Measurements from ENCODE around the gene PRSS2.

Gene PRSS2

GRCh38 chr7:142787783-142788182, 17.0 kb downstream of the PRSS2 start:
- no peak for DNase-seq

- DNase-seq = no peak
Observed at GRCh38 chr7:142788303-142789289, 17.8 kb downstream of the PRSS2 start.

DNA sequence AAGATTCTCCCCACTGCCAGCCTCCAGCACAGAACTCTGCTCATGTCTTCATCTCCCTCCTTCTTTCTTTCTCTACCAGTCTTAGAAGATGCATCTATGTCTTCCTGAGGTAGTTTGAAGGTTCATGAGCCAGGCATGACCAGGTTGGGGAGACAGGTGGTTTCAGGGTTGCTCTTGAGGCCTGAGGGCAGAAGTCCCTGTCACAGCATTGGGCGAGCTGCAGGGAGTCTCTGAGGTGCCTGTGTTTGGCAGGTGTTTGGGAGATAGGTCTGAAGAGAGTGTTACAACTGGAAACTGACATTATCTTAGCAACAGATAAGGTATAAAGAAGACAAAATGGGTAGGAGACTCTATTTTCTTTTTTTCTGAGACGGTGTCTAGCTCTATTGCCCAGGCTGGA, 18.7 kb downstream of the PRSS2 start:
- DNase-seq = no peak

DNA sequence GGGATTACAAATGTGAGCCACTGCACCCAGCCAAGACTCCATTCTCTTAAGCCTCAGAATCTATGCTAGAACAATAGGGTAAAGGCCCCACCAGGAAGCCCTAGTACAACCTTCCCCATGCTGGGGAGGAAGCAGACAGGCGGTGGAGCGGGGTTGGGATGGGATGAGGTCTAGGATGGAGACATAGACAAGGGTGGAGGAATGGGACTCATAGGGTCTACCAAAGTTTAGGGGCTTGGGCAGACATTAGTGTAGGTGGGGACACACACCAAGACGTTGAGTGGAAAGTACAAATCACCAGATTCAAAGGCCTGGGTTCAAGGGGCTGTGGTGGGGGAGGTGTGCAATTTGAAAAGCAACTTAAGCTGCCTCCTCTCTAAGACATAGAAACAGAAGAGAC, 19.3 kb downstream of the PRSS2 start:
- DNase-seq = no peak

- no peak for DNase-seq
Observed at GRCh38 chr7:142790555-142790954, 19.8 kb downstream of the PRSS2 start.

DNA sequence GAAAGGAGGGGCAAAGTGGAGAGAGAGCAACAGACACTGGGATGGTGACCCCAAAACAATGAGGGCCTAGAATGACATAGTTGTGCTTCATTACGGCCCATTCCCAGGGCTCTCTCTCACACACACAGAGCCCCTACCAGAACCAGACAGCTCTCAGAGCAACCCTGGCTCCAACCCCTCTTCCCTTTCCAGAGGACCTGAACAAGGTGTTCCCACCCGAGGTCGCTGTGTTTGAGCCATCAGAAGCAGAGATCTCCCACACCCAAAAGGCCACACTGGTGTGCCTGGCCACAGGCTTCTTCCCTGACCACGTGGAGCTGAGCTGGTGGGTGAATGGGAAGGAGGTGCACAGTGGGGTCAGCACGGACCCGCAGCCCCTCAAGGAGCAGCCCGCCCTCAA, 20.7 kb downstream of the PRSS2 start:
- DNase-seq = no peak

GRCh38 chr7:142792129-142792528, 21.4 kb downstream of the PRSS2 start:
- DNase-seq = no peak

DNA sequence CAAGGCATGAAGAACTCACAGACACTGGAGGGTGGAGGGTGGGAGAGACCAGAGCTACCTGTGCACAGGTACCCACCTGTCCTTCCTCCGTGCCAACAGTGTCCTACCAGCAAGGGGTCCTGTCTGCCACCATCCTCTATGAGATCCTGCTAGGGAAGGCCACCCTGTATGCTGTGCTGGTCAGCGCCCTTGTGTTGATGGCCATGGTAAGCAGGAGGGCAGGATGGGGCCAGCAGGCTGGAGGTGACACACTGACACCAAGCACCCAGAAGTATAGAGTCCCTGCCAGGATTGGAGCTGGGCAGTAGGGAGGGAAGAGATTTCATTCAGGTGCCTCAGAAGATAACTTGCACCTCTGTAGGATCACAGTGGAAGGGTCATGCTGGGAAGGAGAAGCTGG, 21.8 kb downstream of the PRSS2 start:
- DNase-seq = no peak

DNA sequence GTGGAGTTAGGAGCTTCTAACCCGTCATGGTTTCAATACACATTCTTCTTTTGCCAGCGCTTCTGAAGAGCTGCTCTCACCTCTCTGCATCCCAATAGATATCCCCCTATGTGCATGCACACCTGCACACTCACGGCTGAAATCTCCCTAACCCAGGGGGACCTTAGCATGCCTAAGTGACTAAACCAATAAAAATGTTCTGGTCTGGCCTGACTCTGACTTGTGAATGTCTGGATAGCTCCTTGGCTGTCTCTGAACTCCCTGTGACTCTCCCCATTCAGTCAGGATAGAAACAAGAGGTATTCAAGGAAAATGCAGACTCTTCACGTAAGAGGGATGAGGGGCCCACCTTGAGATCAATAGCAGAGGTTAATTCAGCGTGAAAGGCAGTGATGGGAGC, 22.4 kb downstream of the PRSS2 start:
- no peak for DNase-seq

DNA sequence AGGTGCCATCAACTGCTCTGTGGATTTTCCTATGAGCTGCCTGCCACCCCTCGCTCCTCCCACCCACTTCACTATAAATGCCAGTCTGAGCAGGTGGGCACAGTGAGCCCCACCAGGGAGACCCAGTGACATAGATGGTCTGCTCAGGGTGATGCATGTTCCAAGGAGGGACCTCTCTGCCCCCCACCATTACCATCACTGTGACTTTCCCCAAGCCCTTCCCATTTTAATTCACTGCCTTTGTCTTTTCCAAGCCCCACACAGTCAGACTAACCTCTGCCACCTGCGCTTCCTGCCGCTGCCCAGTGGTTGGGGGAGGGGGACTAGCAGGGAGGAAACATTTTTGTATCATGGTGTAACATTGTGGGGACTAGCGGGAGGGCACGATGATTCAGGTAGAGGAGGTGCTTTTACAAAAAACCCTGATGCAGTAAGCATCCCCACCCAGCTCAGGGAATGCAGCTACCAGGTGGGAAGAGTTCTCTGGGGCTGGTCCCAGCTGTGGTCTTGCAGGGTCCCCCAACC, 24.6 kb downstream of the PRSS2 start:
- DNase-seq = no peak

GRCh38 chr7:142796001-142796500, 25.3 kb downstream of the PRSS2 start:
- DNase-seq = no peak

- no peak for DNase-seq
Observed at GRCh38 chr7:142796501-142797390, 26.0 kb downstream of the PRSS2 start.

- DNase-seq = no peak
Observed at GRCh38 chr7:142797391-142798377, 26.9 kb downstream of the PRSS2 start.

DNA sequence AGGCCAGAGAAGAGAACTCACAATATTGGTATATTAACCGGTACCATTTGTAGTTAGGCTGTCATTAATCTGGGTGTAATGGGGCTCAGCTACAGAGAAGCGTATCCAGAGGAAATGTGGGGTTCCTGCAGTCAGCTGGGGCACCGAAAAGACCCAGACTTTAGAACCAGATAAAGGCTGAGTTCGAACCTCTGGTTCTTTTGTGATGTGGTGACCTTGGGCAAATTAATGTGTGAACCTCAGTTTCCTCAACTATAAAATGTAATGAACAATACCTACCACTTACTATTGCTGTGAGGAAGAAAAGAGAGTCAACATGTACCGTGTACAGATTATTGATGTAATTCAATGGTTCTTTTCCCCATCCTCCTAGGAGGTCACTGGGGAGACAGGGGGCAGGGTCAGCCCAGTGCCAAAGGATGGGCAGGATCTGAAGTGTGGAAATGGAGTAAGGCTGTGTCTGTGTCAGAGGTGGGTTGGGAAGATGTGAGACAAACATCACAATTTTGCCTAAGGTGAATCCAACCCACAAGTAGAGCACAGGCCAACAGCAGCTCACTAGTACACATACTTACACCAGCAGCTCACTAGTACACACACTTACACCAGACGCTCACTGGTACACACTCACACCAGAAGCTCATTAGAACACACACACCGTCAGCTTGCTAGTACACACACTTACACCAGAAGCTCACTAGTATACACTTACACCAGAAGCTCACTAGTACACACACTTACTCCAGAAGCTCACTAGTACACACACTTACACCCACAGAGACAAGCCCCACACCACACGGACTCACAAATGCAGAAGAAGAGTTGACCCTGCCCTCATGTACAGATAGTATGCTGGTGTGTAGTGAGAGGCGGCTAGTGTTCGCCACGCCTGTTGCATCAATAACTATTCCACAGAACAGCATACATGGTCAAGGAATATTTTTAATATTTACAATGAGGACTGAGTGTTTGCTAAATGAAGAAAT, 28.0 kb downstream of the PRSS2 start:
- DNase-seq = no peak

DNA sequence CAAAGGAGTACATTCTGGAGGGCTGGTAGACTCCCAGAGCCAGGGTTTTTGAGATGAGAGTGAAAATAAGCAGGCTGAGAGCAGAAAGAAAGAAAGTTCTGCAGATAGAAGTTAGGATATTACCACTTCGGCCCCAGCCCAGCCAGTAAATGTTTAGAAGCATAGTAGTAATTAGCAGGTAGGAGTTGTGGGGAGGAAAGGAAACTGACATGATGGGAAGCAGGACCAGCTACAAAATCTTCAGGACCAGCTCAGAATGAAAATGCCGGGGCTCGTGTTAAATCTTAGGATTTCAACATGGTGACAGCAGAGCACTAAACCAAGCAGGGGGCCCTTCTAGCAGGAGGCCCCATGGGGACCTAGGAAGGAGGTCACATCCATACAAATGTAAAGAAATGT, 28.7 kb downstream of the PRSS2 start:
- DNase-seq = no peak

GRCh38 chr7:142800088-142800487, 29.3 kb downstream of the PRSS2 start:
- DNase-seq = no peak

GRCh38 chr7:142800699-142801260, 30.0 kb downstream of the PRSS2 start:
- no peak for DNase-seq

DNA sequence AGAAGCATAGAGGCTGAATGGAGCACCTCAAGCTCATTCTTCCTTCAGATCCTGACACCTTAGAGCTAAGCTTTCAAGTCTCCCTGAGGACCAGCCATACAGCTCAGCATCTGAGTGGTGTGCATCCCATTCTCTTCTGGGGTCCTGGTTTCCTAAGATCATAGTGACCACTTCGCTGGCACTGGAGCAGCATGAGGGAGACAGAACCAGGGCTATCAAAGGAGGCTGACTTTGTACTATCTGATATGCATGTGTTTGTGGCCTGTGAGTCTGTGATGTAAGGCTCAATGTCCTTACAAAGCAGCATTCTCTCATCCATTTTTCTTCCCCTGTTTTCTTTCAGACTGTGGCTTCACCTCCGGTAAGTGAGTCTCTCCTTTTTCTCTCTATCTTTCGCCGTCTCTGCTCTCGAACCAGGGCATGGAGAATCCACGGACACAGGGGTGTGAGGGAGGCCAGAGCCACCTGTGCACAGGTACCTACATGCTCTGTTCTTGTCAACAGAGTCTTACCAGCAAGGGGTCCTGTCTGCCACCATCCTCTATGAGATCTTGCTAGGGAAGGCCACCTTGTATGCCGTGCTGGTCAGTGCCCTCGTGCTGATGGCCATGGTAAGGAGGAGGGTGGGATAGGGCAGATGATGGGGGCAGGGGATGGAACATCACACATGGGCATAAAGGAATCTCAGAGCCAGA, 31.0 kb downstream of the PRSS2 start:
- no peak for DNase-seq

- DNase-seq = no peak
Observed at GRCh38 chr7:142802301-142802700, 31.5 kb downstream of the PRSS2 start.

DNA sequence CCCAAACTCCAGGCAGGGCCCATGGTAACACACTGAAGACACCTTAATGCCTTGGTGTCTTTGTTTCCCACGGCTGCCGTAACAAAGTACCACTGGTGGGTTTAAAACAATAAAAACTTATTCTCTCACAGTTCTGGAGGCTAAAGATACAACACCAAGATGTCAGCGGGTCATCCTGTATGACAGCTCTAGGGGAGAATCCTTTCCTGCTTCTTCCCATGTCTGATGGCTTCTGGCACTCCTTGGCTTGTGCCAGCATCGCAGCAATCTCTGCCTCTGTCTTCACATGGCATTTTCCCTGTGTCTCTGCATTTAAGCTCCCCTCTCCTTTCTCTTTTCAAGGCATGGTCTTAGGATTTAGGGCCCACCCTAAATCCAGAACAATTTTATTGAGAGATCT, 33.1 kb downstream of the PRSS2 start:
- no peak for DNase-seq

All from NCI-H774 (cell line).